IPS-15b (cell line): Measurements from ENCODE around the gene ST7.

Experiments
- H3K27me3 ChIP-seq: one replicate; pipeline ENCODE4 v1.6.1; 2013; ENCODE audit warnings: low read length; ENCODE audit not compliant: control insufficient read depth, insufficient read depth
- H3K36me3 ChIP-seq: one replicate; pipeline ENCODE4 v1.6.1; 2013; ENCODE audit warnings: low read length; ENCODE audit not compliant: control insufficient read depth, insufficient read depth
- H3K4me1 ChIP-seq: one replicate; pipeline ENCODE4 v1.6.1; 2013; ENCODE audit warnings: mild to moderate bottlenecking, low read length; ENCODE audit not compliant: control insufficient read depth, insufficient read depth
- H3K4me3 ChIP-seq: one replicate; pipeline ENCODE4 v1.5.1; 2013; ENCODE audit warnings: low read depth, low read length
- H3K9ac ChIP-seq: one replicate; pipeline ENCODE4 v1.6.1; 2013; ENCODE audit warnings: low read depth, mild to moderate bottlenecking, low read length
- H3K9me3 ChIP-seq: one replicate; pipeline ENCODE4 v1.6.1; 2013; ENCODE audit warnings: mild to moderate bottlenecking, low read length; ENCODE audit not compliant: control insufficient read depth, insufficient read depth

The ST7 gene

GRCh38 chr7:117145333-117145732 lies 192.0 kb downstream of the ST7 start:
- H3K9me3 ChIP-seq, result no peaks in the 10 kb centered on the region
- H3K36me3 ChIP-seq, result no peaks in the 10 kb centered on the region
- H3K4me1 ChIP-seq, result peaks cover 8% of the 10 kb centered on the region
- H3K4me3 ChIP-seq, result no peak overlapping the region
- H3K9ac ChIP-seq, result no peak overlapping the region
- H3K27me3 ChIP-seq, result no peaks in the 10 kb centered on the region

- Histone ChIP-seq H3K36me3 (no peaks in the 10 kb centered on the region), H3K9ac (no peak overlapping the region), H3K4me1 (peaks cover 6% of the 10 kb centered on the region), H3K4me3 (no peak overlapping the region), H3K9me3 (no peaks in the 10 kb centered on the region), H3K27me3 (no peaks in the 10 kb centered on the region)
Observed at GRCh38 chr7:117146059-117146458, 192.8 kb downstream of the ST7 start.

DNA sequence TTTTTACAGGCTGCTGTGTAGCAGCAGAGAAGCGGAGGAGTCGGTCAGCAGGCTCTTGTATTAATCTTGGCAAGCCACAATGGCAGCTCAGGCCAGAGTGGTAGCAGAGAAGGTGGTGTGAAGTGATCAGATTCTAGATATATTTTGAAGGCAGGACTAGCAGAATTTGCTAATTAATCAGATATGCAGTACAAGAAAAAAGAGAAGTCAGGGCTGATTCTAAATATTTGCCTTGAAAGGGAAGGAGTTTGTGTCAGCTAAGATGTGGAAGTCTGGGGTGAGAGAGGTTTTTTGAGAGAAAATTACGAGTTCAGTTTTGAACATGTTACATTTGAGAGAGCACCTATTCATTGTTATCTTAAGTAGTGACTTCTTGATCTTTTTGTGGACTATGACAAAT lies 193.2 kb downstream of the ST7 start:
- peaks cover 6% of the 10 kb centered on the region for H3K4me1 ChIP-seq
- no peaks in the 10 kb centered on the region for H3K36me3 ChIP-seq
- no peak overlapping the region for H3K4me3 ChIP-seq
- H3K9ac ChIP-seq, result no peak overlapping the region
- H3K9me3 ChIP-seq, result no peaks in the 10 kb centered on the region
- no peaks in the 10 kb centered on the region for H3K27me3 ChIP-seq

DNA sequence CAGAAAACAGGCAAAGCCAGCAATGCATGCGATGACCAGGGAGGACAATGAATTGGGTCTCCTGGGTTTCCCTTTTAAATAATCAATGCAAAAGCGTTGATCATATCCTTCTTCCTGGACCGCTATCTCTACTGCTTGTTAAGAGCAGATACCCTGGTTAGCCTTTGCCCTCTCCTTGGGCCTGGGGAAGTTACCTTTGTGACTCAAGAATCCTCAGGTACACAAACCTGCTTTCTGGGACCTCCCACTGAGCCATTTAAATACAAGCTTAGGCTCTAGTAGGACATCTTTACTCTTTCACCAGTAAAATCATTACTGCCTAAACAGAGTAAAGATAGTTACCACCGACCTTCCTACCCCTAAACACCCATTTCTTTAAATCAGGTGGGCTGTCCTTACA lies 195.7 kb downstream of the ST7 start:
- no peak overlapping the region for H3K4me3 ChIP-seq
- H3K9me3 ChIP-seq, result no peaks in the 10 kb centered on the region
- no peaks in the 10 kb centered on the region for H3K36me3 ChIP-seq
- H3K9ac ChIP-seq, result no peak overlapping the region
- peaks cover 3% of the 10 kb centered on the region for H3K4me1 ChIP-seq
- no peaks in the 10 kb centered on the region for H3K27me3 ChIP-seq

GRCh38 chr7:117149692-117150091 lies 196.4 kb downstream of the ST7 start:
- H3K4me3 ChIP-seq, result no peak overlapping the region
- H3K9me3 ChIP-seq, result no peaks in the 10 kb centered on the region
- peaks cover 6% of the 10 kb centered on the region for H3K4me1 ChIP-seq
- H3K27me3 ChIP-seq, result no peaks in the 10 kb centered on the region
- no peak overlapping the region for H3K9ac ChIP-seq
- no peaks in the 10 kb centered on the region for H3K36me3 ChIP-seq

DNA sequence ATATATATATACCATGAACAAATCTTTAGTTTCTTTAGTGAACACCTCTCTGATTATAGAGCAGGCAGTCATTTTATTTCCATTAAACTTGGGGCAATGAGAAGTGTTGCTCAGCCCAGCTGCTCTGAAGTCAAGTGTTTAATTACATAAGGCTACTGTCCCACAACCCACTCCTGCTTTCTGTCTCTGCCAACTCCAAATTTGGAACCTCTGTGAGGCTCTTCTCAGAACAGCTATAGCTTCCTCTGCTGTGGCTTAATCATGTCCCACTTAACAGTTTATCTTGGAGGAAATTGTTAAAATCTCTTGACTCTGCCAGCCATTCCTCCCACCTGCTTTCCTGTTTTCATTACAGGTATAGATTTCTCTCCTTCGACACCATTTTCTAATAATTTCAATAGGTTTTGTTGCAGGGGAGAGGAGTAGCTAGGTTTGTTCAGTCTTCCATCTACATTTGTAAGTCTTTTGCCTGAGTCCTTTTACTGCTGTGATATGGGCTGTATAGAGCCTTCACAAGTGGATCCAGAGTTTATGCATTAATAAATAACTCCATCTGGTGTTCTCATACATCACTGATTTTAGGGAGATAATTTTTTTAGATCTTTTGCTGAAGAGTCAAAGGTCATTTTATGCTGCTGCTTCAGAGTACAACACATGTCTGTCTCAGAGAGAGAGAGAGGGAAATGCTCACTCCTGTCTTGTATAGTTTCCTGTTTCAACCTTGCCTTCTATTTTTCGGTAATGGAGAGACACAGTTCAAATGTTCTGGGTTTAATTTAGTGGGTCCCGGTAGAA lies 199.1 kb downstream of the ST7 start:
- Histone ChIP-seq H3K36me3 (no peaks in the 10 kb centered on the region), H3K9me3 (no peaks in the 10 kb centered on the region), H3K9ac (no peak overlapping the region), H3K4me1 (peaks cover 11% of the 10 kb centered on the region), H3K27me3 (no peaks in the 10 kb centered on the region), H3K4me3 (no peak overlapping the region)

- Histone ChIP-seq H3K9me3 (no peaks in the 10 kb centered on the region), H3K9ac (no peak overlapping the region), H3K4me1 (peaks cover 11% of the 10 kb centered on the region), H3K4me3 (no peak overlapping the region), H3K36me3 (no peaks in the 10 kb centered on the region), H3K27me3 (no peaks in the 10 kb centered on the region)
Observed at GRCh38 chr7:117153016-117153545, 199.8 kb downstream of the ST7 start.

DNA sequence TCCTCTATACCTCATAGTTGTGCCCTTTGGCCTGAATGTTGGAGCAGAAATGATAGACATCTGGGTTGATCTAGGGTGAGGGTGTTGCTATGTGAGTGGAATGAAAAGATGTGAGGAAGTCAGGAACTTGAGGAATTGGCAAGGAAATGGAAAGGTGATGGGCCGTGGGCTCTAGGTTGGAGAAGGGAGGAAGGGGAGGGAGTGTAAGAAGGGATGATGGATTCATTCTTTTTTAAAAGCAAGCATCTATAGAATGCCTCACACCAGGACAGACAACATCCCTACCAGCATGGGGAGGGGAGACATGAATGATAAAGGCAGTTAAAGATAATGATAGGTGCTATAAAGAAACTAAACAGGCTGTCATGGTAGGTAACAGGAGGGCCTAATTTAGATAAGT lies 201.4 kb downstream of the ST7 start:
- Histone ChIP-seq H3K36me3 (no peaks in the 10 kb centered on the region), H3K9me3 (no peaks in the 10 kb centered on the region), H3K9ac (no peak overlapping the region), H3K27me3 (no peaks in the 10 kb centered on the region), H3K4me3 (no peak overlapping the region), H3K4me1 (peaks cover 11% of the 10 kb centered on the region)

GRCh38 chr7:117155694-117156093 lies 202.4 kb downstream of the ST7 start:
- peaks cover 11% of the 10 kb centered on the region for H3K4me1 ChIP-seq
- H3K9me3 ChIP-seq, result no peaks in the 10 kb centered on the region
- H3K36me3 ChIP-seq, result no peaks in the 10 kb centered on the region
- no peak overlapping the region for H3K9ac ChIP-seq
- no peaks in the 10 kb centered on the region for H3K27me3 ChIP-seq
- H3K4me3 ChIP-seq, result no peak overlapping the region

DNA sequence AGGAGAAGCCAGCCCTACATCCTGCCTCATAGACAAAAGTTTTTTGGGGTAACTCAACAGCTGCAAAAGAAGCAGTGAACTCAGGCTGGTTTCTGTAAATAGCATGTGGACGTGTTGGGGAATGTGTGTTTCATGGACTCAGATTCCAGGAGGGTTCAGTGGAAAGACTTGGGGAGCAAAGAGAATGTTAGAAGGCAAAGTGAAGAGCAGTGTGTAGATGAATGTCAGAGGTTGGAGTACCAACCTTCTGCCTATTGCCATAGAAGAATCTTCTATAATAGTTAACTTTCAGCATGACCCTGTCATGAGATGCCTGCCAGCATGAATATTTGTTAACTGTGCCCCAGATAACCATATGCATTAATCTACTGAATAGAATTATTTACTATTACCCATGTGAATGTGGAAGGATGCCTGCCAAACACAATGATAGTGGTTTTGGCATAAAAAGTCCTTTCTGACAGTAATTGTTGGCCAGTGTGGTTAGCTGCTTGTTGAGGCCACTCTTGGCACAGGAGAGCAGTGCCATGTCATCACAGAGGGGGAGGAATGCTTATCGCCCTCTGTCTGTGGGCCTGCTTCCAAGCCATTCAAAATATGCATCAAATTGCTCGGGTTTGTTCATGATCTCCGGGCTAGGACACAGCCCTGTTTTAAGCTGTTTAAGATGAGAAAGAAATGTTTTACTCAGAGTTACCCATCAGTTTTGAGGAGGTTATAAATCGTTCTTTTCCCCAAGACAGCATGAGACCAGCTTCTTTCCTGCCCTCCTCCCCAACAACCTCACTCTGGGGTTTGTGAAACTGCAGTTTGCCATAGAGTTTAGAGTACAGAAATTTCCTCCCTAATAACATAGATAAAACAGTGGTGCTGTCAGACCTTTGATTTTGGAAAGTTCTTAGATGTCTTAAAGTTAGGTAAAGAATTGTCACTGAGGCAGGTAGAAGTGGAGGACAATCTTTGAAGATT lies 204.2 kb downstream of the ST7 start:
- Histone ChIP-seq H3K4me1 (peaks cover 8% of the 10 kb centered on the region), H3K9ac (no peak overlapping the region), H3K27me3 (no peaks in the 10 kb centered on the region), H3K4me3 (no peak overlapping the region), H3K9me3 (no peaks in the 10 kb centered on the region), H3K36me3 (no peaks in the 10 kb centered on the region)

GRCh38 chr7:117158941-117159697 lies 205.8 kb downstream of the ST7 start:
- Histone ChIP-seq H3K36me3 (no peaks in the 10 kb centered on the region), H3K9me3 (no peaks in the 10 kb centered on the region), H3K4me1 (peaks cover 8% of the 10 kb centered on the region), H3K4me3 (no peak overlapping the region), H3K27me3 (no peaks in the 10 kb centered on the region), H3K9ac (no peak overlapping the region)
